OCI-LY3 (cell line): Measurements from ENCODE around the gene OOSP2.

ENCODE experiments used
- EZH2phosphoT487 ChIP-seq: fragments of 200-600 bp; shearing (Covaris generic); IDR thresholded peaks from 2 replicates; pipeline ENCODE4 v1.6.1; 2018; ENCODE audit warnings: antibody characterized with exemption, mixed run types, low read depth
- TF ChIP-seq, protein P1 (sequence below): fragments of 200-600, 300-600 bp; sonication (generic); IDR thresholded peaks from 2 replicates; pipeline ENCODE4 v1.5.1; 2014; ENCODE audit warnings: antibody characterized with exemption, low read length, low read depth

DNA sequence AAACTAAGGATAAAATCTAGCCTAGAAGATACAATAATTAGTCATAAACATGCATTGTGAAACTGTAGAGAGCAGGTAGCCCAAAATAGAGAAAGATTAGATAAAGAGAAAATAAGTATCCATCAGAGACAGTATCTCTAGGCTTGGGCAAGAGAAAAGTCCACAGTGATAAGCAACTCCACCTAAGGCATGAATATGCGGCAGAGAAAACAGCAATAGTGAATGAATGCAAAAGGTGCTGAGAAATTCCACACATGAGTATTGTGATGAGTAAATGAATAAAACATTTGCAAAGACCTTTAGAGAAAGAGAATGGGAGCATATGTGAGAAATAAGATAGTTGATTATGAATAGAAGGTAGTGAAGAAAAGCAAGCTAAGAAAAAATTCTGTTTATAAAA, 57.0 kb downstream of the OOSP2 start:
- TF ChIP-seq, protein P1, sequence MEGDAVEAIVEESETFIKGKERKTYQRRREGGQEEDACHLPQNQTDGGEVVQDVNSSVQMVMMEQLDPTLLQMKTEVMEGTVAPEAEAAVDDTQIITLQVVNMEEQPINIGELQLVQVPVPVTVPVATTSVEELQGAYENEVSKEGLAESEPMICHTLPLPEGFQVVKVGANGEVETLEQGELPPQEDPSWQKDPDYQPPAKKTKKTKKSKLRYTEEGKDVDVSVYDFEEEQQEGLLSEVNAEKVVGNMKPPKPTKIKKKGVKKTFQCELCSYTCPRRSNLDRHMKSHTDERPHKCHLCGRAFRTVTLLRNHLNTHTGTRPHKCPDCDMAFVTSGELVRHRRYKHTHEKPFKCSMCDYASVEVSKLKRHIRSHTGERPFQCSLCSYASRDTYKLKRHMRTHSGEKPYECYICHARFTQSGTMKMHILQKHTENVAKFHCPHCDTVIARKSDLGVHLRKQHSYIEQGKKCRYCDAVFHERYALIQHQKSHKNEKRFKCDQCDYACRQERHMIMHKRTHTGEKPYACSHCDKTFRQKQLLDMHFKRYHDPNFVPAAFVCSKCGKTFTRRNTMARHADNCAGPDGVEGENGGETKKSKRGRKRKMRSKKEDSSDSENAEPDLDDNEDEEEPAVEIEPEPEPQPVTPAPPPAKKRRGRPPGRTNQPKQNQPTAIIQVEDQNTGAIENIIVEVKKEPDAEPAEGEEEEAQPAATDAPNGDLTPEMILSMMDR: no peak
- TF ChIP-seq EZH2phosphoT487: no peak
